ENCODE measurements around the gene PIGQ.

PIGQ gene

DNA sequence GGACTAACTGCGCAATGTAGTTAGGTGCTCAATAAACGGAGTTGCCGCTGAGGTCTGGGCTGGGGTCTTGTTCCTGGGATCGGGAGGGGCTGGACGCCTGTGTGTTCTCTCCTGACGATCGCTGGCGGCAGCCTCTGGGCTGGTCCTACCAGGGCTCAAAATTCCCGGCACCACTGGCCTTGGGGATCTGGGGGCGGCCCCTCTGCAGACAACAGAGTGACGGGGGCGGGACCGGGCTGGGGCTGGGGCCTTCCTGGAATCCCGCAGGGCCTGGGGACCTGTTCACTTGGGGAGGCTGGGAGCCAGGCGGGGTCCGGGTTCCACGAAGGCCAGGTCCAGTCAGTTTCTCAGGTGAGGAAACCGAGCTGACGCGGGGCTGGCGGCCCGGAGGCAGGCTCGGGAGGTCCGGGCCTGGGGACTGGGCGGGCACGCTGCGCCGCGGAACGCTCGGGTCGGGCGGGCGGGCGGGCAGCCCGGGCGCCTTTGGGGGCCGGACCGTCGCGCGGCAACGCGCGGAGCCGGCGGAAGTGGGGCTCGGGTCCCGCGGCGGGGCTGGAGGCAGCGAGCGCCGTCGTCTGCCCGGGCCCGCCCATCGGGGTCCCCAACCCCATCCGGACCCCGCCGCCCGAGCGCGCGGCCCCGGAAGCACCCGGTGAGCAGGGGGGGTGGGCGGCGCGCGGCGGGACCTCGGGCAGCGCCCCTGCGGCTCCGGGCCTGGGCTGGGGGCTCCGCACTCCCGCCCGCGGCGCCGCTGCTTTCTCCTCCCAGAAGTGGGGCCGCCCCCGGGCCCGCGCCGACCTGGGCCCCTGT, at the start of gene PIGQ:
TSS of gene PIGQ (plus strand) at position 524 of the 810 bp plus-strand sequence. CDS start 4,107 bp downstream, outside the sequence.
- peak; percentile 78 for DNase-seq

DNA sequence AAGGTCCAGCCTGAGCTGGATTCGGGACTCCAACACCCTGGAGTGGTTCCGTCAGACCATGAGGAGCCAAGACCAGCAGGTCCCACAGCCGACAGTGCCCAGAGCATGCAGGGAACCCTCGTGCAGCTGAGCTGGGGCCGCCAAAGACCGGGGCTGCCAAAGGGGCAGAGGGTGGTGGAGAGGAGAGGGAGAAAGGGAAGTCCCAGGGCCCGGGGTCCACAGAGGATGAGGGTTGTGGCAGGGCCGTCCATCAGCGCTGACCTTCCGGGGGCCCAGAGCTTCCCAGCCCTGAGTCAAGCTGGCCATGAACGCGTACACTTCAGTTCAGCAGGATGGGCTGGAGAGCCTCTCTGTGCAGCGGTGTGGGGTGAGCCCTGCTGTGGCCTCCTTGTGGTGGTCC, 48.9 kb upstream of the PIGQ start:
- no peak for DNase-seq

DNA sequence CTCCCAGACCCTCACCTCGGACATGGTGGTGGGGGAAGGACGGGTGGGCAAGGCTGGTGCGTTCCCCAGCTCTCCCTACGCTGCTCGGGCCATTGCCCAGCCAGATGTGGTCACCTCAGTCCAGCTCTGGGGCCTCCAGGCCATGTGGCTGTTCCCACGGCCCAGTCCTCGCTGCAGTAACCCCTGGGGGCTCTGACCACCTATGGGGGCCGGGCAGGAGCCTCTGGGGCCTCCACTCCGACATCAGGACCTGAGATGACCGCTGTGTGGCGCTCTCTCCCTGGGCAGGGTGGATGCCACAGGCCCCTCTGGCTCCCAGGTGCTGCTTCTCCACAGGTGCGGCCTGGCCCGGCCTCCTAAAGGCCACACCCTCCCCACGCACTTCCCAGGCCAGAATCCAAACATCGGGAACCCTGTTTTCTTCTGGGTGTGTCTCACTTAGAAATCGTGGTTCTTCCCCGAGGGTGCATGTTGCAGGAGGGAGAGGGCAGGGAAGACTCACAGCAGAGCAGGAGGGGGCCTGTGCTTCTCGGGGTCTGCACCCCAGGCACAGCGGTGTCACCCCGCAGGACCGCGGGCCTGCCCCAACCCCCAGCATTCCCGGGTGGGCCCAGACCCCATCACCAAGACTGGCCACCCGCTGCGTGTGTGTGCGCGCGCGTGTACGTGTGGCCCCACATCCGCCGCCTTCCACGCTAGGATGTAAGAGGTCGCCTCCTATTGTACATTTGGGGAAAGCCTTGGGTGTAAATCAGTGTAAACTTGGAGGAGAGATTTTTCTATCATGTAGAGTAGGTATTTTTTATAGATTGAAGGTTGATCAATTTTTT, 48.2 kb upstream of the PIGQ start:
- DNase-seq: no peak

DNA sequence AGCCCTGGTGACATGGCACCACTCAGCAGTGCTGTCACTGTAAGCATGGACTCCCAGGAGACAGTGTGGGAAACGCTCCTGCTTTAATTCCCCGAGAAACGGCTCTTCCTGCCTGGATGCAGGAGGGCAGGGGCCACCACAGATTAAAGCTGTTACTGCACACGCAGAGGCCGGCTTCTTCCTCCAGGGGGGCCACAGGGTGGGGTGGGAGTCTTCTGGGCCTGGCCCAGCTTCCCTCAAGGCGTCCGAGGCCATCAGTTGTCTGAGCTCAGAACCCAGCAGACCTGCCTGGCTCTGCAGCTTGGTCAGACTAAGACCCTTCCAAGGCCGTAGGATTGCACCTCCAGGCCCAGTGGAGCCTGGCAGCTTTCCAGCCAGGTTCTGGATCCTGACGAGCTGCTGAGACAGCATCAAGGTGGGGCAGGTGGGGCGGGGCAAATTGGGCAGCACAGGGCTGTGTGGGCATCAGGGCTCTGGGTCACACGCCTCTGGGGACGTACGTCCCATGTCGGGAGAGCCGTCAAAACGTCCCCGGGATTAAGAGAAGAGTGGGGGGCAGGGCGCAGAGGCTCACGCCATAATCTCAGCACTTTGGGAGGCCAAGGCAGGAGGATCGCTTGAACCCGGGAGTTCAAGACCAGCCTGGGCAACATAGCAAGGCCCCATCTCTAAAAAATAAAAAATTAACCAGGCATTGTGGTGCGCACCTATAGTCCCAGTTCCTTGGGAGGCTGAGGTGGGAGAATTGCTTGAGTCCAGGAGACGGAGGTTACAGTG, 47.3 kb upstream of the PIGQ start:
- no peak for DNase-seq

DNA sequence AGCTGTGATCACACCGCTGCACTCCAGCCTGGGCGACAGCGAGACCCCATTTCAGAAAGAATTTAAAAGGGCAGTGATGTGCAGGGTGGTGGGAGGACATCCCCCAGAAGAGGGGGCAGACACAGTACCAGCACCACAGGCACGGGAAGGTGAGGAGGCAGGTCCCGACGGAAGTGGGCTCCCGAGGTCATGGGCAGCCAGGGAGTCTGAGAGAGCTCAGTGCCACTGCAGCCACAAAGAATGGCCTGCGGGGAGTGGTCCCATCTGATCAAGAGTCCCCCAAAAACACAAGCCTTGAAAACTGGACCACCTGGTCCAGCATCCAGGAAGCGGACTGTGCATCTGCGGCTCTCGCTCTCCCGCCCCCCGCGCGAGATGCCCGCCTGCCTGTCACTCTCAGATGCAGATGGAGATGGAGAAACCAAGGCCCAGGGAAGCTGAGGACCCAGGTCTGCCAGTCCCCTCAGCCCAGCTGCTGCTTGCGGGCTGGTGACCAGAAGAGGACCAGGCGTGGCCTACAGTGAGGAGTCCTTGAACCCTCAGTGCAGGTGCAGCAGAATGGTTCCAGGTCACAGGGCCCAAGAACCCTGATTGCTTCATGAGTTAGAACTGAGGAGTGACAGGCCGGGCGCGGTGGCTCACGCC, 46.5 kb upstream of the PIGQ start:
- DNase-seq: no peak

DNA sequence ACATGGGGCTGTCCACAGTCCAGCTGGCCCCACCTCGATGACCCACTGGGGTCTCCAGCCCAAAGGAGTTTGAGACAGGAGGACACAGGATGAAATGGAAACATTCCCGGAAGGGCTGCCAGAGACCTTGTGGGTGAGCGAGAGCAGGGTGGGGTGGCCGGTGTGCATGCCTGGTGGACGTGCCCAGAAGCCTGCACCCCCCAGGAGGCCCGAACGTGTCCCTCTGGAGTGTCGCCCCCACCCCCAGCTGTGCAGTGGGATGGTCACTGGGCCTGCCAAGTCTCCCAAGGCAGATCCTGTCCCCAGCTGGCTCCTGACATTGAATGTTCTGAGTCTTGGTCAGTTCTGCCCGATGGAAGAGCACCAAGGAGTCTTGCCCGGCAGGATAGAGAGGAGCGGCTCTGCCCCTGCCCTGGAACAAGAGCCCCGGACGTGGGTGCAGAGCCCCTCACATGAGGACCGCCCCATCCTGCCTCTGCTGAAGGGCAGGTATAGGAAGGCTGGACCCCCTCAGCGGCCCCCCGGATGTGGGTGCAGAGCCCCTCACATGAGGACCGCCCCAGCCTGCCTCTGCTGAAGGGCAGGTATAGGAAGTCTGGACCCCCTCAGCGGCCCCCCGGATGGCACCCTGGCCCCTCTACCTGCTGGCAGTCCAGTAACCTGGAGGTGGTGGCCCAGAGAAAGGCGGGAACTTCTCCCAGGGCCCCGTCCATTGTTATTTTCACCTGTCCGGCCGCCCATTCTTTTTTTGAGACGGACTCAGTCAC, 45.3 kb upstream of the PIGQ start:
- DNase-seq: no peak

DNA sequence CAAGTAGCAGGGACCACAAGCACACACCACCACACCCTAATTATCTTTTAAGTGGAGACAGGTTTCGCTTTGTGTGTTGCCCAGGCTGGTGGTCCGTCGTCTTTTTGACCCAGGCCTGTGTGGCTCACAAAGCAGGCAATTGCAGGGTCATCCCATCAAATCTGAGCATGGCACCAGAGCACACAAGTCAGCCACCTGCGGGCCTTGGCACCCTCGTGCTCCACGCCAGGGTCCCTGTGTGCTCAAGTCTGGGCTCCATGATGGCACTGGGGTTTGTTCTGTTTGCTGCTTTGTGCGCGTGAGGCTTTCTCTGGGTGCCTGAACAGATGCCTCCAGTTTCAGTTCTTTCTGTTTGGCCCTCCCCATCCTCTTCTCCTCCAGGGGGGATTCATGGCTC, 44.6 kb upstream of the PIGQ start:
- no peak for DNase-seq

DNA sequence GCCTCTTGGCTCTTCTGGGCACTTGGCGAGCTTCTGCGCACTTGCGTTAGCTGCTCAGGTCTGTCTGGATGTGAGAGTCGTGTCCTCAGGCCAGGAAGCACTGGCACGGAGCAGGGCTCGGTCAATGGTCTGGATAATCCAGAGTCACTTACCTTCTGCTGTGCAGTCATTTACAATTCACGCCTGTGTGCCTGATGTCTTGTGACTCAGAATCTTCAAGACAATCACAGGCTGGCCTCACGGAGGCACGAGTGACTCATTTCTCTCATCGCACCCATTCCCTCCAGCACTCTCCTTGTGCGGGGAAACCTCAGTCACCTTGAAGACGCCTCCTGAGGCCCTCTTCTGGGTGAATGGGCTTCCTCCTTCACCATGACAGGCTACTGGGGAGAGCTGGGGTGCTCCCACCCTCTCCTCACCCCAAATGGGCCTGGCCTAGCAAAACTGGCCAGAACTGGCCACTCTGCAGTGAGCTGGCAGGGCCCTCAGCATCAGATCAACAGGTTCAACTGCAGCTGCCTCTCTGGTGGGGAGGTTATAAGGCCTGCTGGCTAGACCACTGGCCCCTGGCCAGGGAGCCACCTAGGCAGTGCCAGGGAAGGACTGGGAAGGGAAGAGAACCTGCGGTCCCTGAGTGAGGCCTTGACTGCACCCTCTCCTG, 44.1 kb upstream of the PIGQ start:
- peak; percentile 47 for DNase-seq

DNA sequence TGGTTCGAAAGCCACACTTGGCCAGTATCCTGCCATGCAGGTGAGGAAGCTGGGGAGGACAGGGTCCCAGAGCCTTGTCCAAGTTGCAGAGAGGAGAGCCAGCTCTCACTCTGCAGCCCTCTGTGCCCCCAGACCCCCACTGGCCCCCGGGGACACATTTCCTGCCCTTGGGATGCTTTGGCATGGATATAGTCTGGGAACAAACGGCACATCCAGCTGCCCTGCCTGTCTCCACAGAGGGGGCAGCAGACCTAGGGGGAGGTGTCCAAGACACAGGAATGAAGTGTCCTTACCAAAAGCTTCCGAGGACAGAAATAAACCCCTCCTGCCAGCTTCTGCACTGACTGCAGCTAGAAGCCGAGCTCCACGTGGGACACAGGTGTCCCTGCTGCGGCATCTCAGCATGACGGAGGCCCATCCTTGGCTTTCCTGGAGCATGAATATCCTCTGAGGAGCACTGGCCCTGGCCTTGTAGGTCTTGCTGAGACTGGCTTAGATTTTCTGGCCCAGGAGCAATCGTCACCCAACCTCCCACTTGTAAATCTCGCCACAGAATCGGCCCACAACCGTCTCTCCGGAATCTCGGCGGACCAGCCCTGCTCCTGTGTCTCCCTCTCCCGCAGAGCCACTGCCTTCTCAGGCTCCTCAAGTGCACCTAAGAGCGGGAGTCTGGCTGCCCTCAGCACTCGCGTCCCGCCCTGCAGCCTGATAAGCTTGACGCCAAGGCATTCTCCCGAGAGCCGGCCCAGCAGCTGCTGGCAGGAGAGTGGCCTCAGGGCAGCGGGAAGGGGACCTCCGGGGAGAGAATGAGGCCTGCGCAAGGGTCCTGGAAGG, 43.4 kb upstream of the PIGQ start:
- peak; percentile 81 for DNase-seq

DNA sequence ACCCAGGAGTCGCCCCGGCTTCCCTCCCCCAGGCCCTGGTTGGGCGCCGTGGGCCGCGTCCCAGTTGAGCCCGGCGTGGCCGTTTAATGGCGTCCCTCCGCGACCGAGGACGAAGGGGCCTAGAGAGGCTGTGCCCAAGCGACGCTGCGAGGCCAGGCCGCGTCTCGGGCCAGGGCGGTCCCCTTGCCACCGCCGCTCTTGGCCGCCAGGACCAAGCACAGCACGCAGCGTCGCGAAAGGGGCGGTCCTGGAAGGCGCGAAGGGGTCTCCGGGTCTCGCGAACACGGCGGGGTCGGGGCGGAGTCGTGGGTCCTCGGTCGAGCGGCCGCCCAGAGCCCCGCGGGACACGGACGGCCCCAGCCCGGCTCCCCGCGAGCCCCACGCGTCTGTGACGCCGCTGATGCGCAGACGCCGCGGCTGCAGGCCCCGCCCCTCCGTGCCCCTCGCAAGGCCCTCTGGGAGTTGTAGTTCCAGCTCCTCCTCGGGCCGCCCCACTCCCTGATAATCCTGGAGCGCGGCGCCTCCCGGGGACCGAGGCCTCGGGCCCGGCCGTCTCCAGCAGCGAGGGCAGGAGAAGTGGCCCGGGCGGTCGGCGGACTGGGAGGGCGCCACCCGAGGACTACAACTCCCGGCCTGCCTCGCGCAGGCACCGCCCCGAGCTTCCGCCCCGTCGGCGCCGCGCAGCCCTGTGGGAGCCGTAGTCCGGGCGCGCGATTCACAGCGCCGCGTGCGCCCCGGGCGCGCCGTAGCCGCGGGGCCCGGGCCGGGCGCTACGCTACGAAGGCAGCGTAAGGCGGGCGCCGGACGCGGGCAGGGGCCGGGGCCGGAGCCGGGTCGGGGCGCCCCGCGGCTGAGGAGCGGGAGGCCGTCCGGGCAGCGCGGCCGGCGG, 42.5 kb upstream of the PIGQ start, which contains the start of gene CAPN15:
TSS of gene CAPN15 (plus strand) at position 698 of the 889 bp plus-strand sequence. CDS start 19,127 bp downstream, outside the sequence.
- DNase-seq: peak; percentile 94

DNA sequence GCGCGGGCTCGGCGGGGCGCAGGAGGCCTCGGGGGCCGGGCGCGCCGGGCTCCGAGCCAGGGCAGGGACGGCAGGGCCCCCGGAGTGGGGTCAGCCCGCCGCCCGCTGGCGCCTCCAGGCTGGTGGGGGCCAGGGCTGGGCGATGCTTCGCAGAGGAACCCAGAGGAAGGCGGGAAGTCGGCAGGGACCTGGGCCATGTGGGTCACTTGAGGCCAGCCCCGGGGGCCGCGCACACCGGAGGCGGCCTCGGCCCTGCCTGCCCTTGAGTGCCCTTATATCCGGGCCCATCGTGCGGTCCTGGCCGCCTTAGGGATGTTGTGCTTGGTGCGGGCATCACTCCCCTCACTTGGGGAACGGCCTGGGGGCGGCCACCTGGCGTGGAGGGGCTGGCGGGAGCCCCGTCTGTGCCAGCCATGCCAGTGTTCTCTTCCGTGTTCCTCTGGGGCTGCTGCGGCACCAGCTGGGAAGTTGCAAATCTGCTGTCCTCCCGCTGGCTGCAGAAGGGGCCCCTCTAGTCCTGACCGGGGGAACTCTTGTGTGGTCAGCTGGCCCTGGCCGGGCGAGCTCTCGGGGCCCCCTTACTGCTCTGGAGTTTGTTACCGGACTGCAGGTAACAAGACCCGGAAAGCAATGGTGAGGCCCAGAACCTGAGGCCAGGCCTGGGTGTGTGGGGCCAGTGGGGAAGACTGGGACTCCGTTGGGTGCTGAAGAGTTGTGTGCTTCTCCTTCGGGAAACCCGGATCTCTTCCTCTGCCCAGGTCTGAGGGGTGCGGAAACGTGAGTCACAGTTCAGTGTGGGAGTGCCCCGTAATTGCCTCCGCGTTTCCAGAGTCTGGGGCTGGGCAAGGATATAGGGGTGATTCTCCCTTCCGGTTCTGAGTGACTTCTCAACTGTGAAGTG, 41.4 kb upstream of the PIGQ start:
- peak; percentile 68 for DNase-seq

DNA sequence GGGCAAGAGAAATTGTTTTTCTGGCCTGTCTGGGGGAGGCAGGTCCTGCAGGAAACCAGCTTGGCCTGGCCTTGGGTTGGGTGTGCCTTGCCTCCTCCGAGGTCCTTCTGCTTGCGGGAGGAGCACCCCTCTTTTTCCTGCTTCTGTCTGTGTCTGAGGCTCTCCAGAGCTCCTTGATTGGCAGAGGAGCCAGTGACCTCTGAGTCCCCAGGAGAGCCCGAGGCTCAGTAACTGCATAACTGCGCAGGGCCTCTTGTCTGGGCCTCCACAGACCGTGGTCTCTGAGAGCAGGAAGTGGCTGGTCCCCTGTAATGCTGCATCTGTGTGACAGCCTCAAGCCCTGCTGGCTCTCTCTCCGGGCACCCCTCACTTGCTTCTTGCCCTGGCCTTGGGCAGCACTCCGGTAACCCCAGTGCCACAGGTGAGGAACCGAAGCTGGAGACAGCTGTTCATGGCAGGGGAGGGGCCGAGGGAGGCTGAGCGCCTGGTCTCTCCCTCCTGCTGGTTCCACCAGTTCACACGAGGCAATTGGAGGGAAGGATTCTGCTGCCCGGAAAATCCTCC, 40.7 kb upstream of the PIGQ start:
- DNase-seq: peak; percentile 60

DNA sequence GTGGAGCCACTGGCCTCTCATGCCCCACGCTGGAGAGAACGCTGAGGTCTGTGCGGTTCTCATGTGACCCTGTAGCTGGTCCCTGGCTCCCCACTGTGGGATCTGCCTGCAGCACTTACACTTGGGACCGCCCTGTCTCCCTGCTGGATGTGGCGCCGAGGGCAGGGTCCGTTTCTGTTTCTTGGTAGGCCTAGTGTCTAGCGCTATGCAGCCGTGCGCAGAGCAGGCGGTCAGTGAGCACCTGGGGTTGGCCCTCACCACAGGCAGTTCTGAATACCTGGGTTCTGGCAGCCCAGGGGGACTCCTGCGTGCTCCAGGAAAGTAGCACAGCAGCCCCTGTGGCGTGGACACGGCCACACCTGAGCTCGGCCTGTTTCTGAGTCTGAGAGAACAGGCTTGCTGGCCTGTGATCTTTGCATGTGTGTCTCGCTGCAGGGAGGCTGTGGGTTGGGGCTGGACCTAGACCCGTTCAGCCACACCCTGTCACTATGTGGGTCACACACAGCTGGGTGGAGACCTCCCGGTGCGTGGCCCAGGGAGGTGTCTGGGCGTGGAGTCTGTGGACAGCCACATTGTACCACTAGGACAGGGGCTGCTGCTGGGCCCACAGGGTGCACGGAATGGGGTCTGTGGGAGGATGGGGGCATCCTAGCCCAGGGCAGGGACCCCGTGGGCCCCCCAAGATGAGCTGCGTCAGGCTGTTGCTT, 39.5 kb upstream of the PIGQ start:
- peak; percentile 45 for DNase-seq

DNA sequence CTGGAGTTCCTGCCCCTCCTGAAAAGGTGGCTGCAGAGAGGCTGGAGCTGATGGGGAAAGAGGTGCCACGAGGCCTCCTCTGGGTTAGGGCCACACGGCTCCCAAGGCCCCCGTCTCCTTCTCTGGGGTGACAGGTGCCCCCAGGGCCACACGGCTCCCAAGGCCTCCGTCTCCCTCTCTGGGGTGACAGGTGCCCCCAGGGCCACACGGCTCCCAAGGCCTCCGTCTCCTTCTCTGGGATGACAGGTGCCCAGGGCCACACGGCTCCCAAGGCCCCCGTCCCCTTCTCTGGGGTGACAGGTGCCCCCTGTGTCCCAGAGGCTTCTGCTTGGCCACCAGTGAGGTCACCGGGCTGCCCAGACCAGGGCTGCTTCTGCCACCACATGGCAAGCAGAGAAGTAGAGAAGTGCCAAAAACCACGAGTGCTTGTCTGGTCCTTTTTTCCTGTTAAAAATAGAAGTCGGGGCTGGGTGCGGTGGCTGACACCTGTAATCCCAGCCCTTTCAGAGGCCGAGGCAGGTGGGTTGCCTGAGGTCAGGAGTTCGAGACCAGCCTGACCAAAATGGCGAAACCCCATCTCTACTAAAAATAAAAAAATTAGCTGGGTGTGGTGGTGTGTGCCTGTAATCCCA, 38.2 kb upstream of the PIGQ start:
- DNase-seq: no peak

DNA sequence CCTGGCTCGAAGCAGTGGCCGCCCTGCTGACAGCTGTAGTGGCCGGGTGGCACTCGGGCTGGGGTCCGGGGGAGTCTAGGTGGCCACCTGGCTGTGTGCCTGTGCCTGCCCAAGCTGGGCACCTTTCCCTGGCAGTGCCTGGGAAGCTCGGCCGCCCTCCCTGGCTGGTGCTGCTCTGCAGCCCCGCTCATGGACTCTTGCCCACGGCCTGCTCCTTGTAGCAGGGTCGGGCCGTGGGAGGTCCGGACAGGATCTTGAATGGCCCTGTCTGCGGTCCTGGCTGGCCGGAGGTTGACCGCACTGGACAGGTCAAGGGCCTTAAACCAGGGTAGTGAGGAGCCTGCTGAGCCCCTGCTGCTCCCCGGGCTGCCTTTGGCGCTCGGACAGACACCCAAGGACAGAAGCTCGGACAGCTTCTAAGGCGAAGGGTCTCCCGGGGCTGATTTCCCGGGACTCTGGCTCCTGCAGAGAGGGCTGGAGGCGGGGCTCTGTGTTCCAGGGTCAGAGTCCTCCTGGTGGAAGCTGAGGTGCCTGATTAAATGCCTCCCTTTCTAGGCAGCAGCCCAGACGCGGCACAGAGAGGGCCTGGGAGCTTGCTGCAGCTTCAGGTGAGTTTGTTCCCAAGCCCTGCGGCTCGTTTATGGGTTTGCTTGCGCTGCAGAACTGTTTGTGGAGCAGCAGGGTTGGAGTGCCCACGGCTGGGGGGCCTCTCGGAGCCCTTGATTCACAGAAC, 36.2 kb upstream of the PIGQ start:
- no peak for DNase-seq

DNA sequence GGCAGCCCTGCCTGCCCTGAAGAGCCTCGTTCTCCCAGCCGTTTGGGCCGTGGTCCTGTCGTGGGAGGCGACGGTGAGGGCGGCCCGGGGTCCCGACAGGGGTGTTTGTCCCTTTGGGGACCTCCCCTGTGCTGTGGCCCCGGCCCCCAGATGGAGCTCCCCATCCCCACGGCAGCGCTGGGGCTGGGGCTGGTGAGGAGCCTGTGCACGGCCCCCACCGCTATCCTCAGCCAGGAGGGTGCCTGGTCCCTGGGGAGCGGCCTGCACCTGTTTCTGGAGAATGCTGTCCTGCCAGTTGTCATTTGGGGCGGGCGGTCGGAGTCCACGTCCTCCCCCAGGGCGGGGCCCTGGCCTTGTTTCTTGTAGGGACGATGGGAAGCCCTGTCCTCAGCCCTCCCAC, 35.6 kb upstream of the PIGQ start:
- no peak for DNase-seq

All from hematopoietic multipotent progenitor cell treated with erythropoietin and hydrocortisone succinate and interleukin-3 and kit ligand, for 4 days (in vitro differentiated cells).